NCI-H82 treated with DMSO at 0.1 percent for 48 hours (cell line): ENCODE measurements around the gene LAGE3.

ENCODE experiments used
- DNase-seq: peaks from one replicate; lab custom pipeline; 2025; ENCODE audit not compliant: unreplicated experiment; lab: John Stamatoyannopoulos, UW

The LAGE3 gene

GRCh38 chrX:154481195-154481594, 2.1 kb upstream of the LAGE3 start:
- DNase-seq: no peak

GRCh38 chrX:154477891-154478477, 1.1 kb downstream of the LAGE3 start:
- DNase-seq: no peak

- no peak for DNase-seq
Observed at GRCh38 chrX:154476821-154477220, 2.3 kb downstream of the LAGE3 start.

- DNase-seq: no peak
Observed at GRCh38 chrX:154473683-154474082, 5.4 kb downstream of the LAGE3 start.

GRCh38 chrX:154472685-154473632, 6.1 kb downstream of the LAGE3 start:
- DNase-seq: no peak

GRCh38 chrX:154471839-154472684, 7.0 kb downstream of the LAGE3 start:
- no peak for DNase-seq

- no peak for DNase-seq
Observed at GRCh38 chrX:154470914-154471568, 8.0 kb downstream of the LAGE3 start.

GRCh38 chrX:154470434-154470833, 8.6 kb downstream of the LAGE3 start:
- no peak for DNase-seq

- no peak for DNase-seq
Observed at GRCh38 chrX:154469880-154470279, 9.2 kb downstream of the LAGE3 start.

- no peak for DNase-seq
Observed at GRCh38 chrX:154469114-154469513, 10.0 kb downstream of the LAGE3 start.

GRCh38 chrX:154468217-154468616, 10.9 kb downstream of the LAGE3 start:
- no peak for DNase-seq

GRCh38 chrX:154467556-154467955, 11.5 kb downstream of the LAGE3 start:
- no peak for DNase-seq

- DNase-seq: no peak
Observed at GRCh38 chrX:154466907-154467306, 12.2 kb downstream of the LAGE3 start.

- no peak for DNase-seq
Observed at GRCh38 chrX:154466036-154466435, 13.0 kb downstream of the LAGE3 start.

GRCh38 chrX:154465601-154466000, 13.5 kb downstream of the LAGE3 start:
- no peak for DNase-seq

GRCh38 chrX:154464806-154465365, 14.2 kb downstream of the LAGE3 start:
- no peak for DNase-seq

- no peak for DNase-seq
Observed at GRCh38 chrX:154463611-154464220, 15.4 kb downstream of the LAGE3 start.

- DNase-seq: no peak
Observed at GRCh38 chrX:154462396-154462795, 16.7 kb downstream of the LAGE3 start.

GRCh38 chrX:154460326-154460725, 18.8 kb downstream of the LAGE3 start:
- no peak for DNase-seq

- peak; percentile 13 for DNase-seq
Observed at GRCh38 chrX:154459832-154460231, 19.2 kb downstream of the LAGE3 start.
